GM23338 (cell line): ENCODE measurements around the gene IL24. TPM values are rescaled to one million over a fixed set of nuclear protein-coding genes. Genes with fewer than 3 reads are reported as not detected.
"Not testable (repeated sequence)": the region's sequence is repeated elsewhere in the genome, so short reads cannot be mapped to it uniquely, and the experiment has no call there.

ENCODE experiments used
- ATAC-seq: fragments of 200-7000 bp; cut with Tn5 transposase; 3 replicates; pipeline ENCODE4 v1.9.1; 2020
- DNase-seq: peaks from one replicate; pipeline ENCODE4 v3.0.0-alpha.2; 2015; ENCODE audit warnings: low spot score
- H2AFZ ChIP-seq: fragments of 200-600 bp; sonication (generic); 2 replicates; pipeline ENCODE4 v1.8.0; 2016; ENCODE audit warnings: antibody characterized with exemption, mild to moderate bottlenecking, moderate library complexity
- H3F3A ChIP-seq: fragments of 200-600 bp; sonication (generic); replicated peaks from 2 replicates; pipeline ENCODE4 v1.8.0; 2017; ENCODE audit warnings: antibody characterized with exemption, mixed run types, low read depth
- H3K27ac ChIP-seq: fragments of 200-600 bp; sonication (generic); 2 replicates; pipeline ENCODE4 v1.6.1; 2016; ENCODE audit warnings: low read depth
- H3K27me3 ChIP-seq: fragments of 200-600 bp; sonication (generic); 2 replicates; pipeline ENCODE4 v1.8.0; 2016; ENCODE audit warnings: mild to moderate bottlenecking, mixed run types, moderate library complexity; ENCODE audit not compliant: insufficient read depth
- H3K36me3 ChIP-seq: fragments of 200-600 bp; sonication (generic); 2 replicates; pipeline ENCODE4 v1.8.0; 2016; ENCODE audit warnings: mild to moderate bottlenecking; ENCODE audit not compliant: insufficient read depth
- H3K4me1 ChIP-seq: fragments of 200-600 bp; sonication (generic); 2 replicates; pipeline ENCODE4 v1.8.0; 2016; ENCODE audit warnings: mild to moderate bottlenecking, moderate library complexity; ENCODE audit not compliant: insufficient read depth
- H3K4me2 ChIP-seq: fragments of 200-600 bp; sonication (generic); 2 replicates; pipeline ENCODE4 v1.7.1; 2017; ENCODE audit warnings: mixed run types
- H3K4me3 ChIP-seq: fragments of 200-600 bp; sonication (generic); 2 replicates; pipeline ENCODE4 v1.6.1; 2016; ENCODE audit warnings: mixed run types
- H3K79me2 ChIP-seq: fragments of 200-600 bp; sonication (generic); replicated peaks from 2 replicates; pipeline ENCODE4 v1.8.0; 2017; ENCODE audit warnings: mild to moderate bottlenecking; ENCODE audit not compliant: insufficient read depth
- H3K9me2 ChIP-seq: fragments of 200-600 bp; sonication (generic); 2 replicates; pipeline ENCODE4 v1.8.0; 2017; ENCODE audit not compliant: insufficient read depth
- H4K20me1 ChIP-seq: fragments of 200-600 bp; sonication (generic); replicated peaks from 2 replicates; pipeline ENCODE4 v1.8.0; 2017; ENCODE audit warnings: mild to moderate bottlenecking; ENCODE audit not compliant: insufficient read depth
- H3K27ac Mint-ChIP-seq: 2 replicates; pipeline ENCODE4 v1.8.0; 2020; ENCODE audit warnings: inconsistent platforms, mild to moderate bottlenecking, moderate library complexity, mixed read lengths
- H3K27me3 Mint-ChIP-seq: 3 replicates; pipeline ENCODE4 v1.8.0; 2022; ENCODE audit warnings: low read depth, mild to moderate bottlenecking, moderate library complexity, mixed read lengths, inconsistent platforms; ENCODE audit not compliant: insufficient read depth, poor library complexity
- H3K36me3 Mint-ChIP-seq: 3 replicates; pipeline ENCODE4 v1.8.0; 2021; ENCODE audit warnings: low read depth, mild to moderate bottlenecking, inconsistent platforms, moderate library complexity, mixed read lengths
- H3K4me1 Mint-ChIP-seq: 3 replicates; pipeline ENCODE4 v1.8.0; 2020; ENCODE audit warnings: mild to moderate bottlenecking, inconsistent platforms, mixed read lengths
- H3K4me3 Mint-ChIP-seq: 3 replicates; pipeline ENCODE4 v1.8.0; 2021; ENCODE audit warnings: moderate library complexity, mild to moderate bottlenecking, inconsistent platforms, mixed read lengths
- H3K9me3 Mint-ChIP-seq: 3 replicates; pipeline ENCODE4 v1.8.0; 2020; ENCODE audit warnings: moderate library complexity, mild to moderate bottlenecking, inconsistent platforms, mixed read lengths
- CTCF ChIP-seq, 2 experiments: fragments of 200-600 bp in 1 of 2; sonication (generic) in 1 of 2; conservative IDR thresholded peaks; 2 replicates each; pipeline versions ENCODE4 v1.5.1 to v1.6.1; 2016 to 2017; ENCODE audit warnings: antibody characterized with exemption in 2 of 2, low read depth in 2 of 2, mild to moderate bottlenecking in 2 of 2, moderate library complexity in 1 of 2
- EZH2 ChIP-seq: fragments of 200-600 bp; sonication (generic); IDR thresholded peaks from one replicate; pipeline ENCODE4 v1.8.0; 2017; ENCODE audit warnings: antibody characterized with exemption, mild to moderate bottlenecking, low read depth; ENCODE audit not compliant: unreplicated experiment
- EZH2phosphoT487 ChIP-seq: fragments of 200-600 bp; sonication (generic); IDR thresholded peaks from one replicate; pipeline ENCODE4 v1.8.1; 2018; ENCODE audit warnings: antibody characterized with exemption; ENCODE audit not compliant: unreplicated experiment
- JUNB ChIP-seq: IDR thresholded peaks from one replicate; pipeline ENCODE4 v1.6.1; 2016; ENCODE audit warnings: antibody characterized with exemption; ENCODE audit not compliant: unreplicated experiment
- REST ChIP-seq: IDR thresholded peaks from one replicate; pipeline ENCODE4 v1.6.1; 2018; ENCODE audit warnings: antibody characterized with exemption; ENCODE audit not compliant: unreplicated experiment
- STAT1 ChIP-seq: IDR thresholded peaks from one replicate; pipeline ENCODE4 v1.6.1; 2016; ENCODE audit warnings: antibody characterized with exemption; ENCODE audit not compliant: unreplicated experiment
- polyA plus RNA-seq: library from polyadenylated mRNA; unstranded; fragments of >200 nt; fragmentation: Nextera tagmentation; extraction: Ambion mirVana; gene quantifications from 2 replicates; pipeline ENCODE4 v1.2.1, GENCODE V29; 2016
- total RNA-seq: library from RNA; depleted of rRNA; stranded (reverse); fragments of >200 nt; shearing (Covaris generic); gene quantifications from 2 replicates; pipeline ENCODE4 v1.2.3, GENCODE V29; 2014

IL24 gene
- total and polyA plus RNA-seq, 2 experiments from 2014 or later = not detected

- no peaks in the 10 kb centered on the region for H3K4me1 Mint-ChIP-seq
- H3K27me3 Mint-ChIP-seq = no peaks in the 10 kb centered on the region
- H3K9me3 Mint-ChIP-seq = no peaks in the 10 kb centered on the region
- H3K79me2 ChIP-seq = no peaks in the 10 kb centered on the region
- no peak overlapping the region for H3K4me3 Mint-ChIP-seq
- H3K4me3 ChIP-seq = no peak overlapping the region
- no peak for TF ChIP-seq EZH2phosphoT487
- no peak for TF ChIP-seq JUNB
- no peak for TF ChIP-seq CTCF (conservative IDR thresholded peaks at IDR 0.05; ENCODE audit: low read depth in 2 of 2)
- TF ChIP-seq STAT1 = no peak
- no peak for TF ChIP-seq EZH2
- H2AFZ ChIP-seq = no peak overlapping the region
- no peaks in the 10 kb centered on the region for H3K27me3 ChIP-seq
- ATAC-seq = no peak
- H3K36me3 ChIP-seq = no peaks in the 10 kb centered on the region
- no peaks in the 10 kb centered on the region for H3K36me3 Mint-ChIP-seq
- no peaks in the 10 kb centered on the region for H3K4me1 ChIP-seq
- no peak overlapping the region for H3K27ac Mint-ChIP-seq
- no peak for DNase-seq
- H3F3A ChIP-seq = no peaks in the 10 kb centered on the region
- no peak overlapping the region for H3K4me2 ChIP-seq
- no peaks in the 10 kb centered on the region for H4K20me1 ChIP-seq
- no peaks in the 10 kb centered on the region for H3K9me2 ChIP-seq
- H3K27ac ChIP-seq = no peak overlapping the region
Measured at GRCh38 chr1:206923009-206923960, 26.0 kb downstream of the IL24 start.

GRCh38 chr1:206923961-206924557, 26.8 kb downstream of the IL24 start:
- H3K79me2 ChIP-seq, H3K27ac ChIP-seq, H3F3A ChIP-seq, H3K4me3 ChIP-seq, ATAC-seq, H3K4me2 ChIP-seq, H2AFZ ChIP-seq, H3K27ac Mint-ChIP-seq, H3K9me3 Mint-ChIP-seq, H3K9me2 ChIP-seq, DNase-seq, H3K4me1 Mint-ChIP-seq, H3K36me3 Mint-ChIP-seq, H3K4me3 Mint-ChIP-seq, H3K4me1 ChIP-seq, H3K36me3 ChIP-seq, H3K27me3 ChIP-seq, H4K20me1 ChIP-seq, H3K27me3 Mint-ChIP-seq: not testable (repeated sequence)

- H4K20me1 ChIP-seq = no peaks in the 10 kb centered on the region
- no peaks in the 10 kb centered on the region for H3K4me1 ChIP-seq
- no peaks in the 10 kb centered on the region for H3K36me3 Mint-ChIP-seq
- H3F3A ChIP-seq = no peaks in the 10 kb centered on the region
- H3K36me3 ChIP-seq = no peaks in the 10 kb centered on the region
- no peaks in the 10 kb centered on the region for H3K27me3 ChIP-seq
- 0 out of 2 replicates have a peak overlapping the region, but pooled peaks have one; percentile 32 for H2AFZ ChIP-seq
- no peak overlapping the region for H3K27ac ChIP-seq
- DNase-seq (no peak), ATAC-seq (peak; percentile 26; the same call in 2 of the 3 replicates)
- H3K9me2 ChIP-seq = no peaks in the 10 kb centered on the region
- H3K4me1 Mint-ChIP-seq = no peaks in the 10 kb centered on the region
- no peak overlapping the region for H3K4me3 ChIP-seq
- TF ChIP-seq REST = no peak
- H3K27ac Mint-ChIP-seq = no peak overlapping the region
- no peak overlapping the region for H3K4me3 Mint-ChIP-seq
- H3K9me3 Mint-ChIP-seq = no peaks in the 10 kb centered on the region
- no peaks in the 10 kb centered on the region for H3K79me2 ChIP-seq
- no peak overlapping the region for H3K4me2 ChIP-seq
- H3K27me3 Mint-ChIP-seq = no peaks in the 10 kb centered on the region
Measured at GRCh38 chr1:206924592-206925105, 27.4 kb downstream of the IL24 start.
